DMS153 treated with DMSO at 0.1 percent for 48 hours (cell line): Measurements from ENCODE around the gene GOPC.
"Not testable (repeated sequence)": the region's sequence is repeated elsewhere in the genome, so short reads cannot be mapped to it uniquely, and the experiment has no call there.

Experiments used
- DNase-seq: peaks from one replicate; lab custom pipeline; 2025; ENCODE audit not compliant: unreplicated experiment; lab: John Stamatoyannopoulos, UW

Gene GOPC

GRCh38 chr6:117518870-117519269 is 83.4 kb downstream of the GOPC start:
- no peak for DNase-seq

DNA sequence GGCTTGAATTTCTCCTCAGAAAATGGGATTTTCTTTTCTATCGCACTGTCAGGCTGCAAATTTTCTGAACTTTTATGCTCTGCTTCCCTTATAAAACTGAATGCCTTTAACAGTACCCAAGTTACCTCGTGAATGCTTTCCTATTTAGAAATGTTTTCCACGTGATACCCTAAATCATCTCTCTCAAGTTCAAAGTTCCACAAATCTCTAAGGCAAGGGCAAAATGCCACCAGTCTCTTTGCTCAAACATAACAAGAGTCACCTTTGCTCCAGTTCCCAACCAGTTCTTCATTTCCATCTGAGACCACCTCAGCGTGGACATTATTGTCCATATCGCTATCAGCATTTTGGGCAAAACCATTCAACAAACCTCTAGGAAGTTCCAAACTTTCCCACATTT is 84.3 kb downstream of the GOPC start:
- not testable (repeated sequence) for DNase-seq

- no peak for DNase-seq
These were observed 87.0 kb downstream of the GOPC start for GRCh38 chr6:117515326-117515725.

GRCh38 chr6:117514655-117515054 is 87.7 kb downstream of the GOPC start:
- DNase-seq: no peak

DNA sequence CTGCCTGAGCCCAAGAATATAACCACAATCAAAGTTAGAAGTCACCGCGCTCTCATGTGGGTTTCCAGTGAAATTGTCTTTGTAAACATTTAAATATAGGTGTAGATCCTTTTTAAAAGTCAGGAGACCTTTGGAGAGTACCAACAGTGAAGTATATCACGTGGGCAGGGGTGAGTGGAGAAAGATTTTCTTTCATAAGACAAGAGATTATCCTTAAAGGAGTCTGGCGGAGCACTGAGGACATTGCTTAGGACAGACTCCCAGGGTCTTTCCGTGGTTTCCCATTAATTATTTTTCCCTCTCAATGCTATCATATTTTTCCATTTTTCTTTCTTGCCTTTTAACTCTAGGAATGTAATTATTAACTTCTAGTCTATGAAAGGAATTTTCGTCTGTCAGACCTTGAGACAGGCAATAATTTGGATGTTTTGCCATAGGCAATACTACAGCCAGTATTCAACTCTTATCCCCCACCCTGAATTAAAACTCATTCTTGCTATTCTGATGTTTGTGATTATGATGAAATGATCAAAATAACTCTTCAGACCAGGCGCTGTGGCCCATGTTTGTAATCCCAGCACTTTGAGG is 88.4 kb downstream of the GOPC start:
- no peak for DNase-seq

- DNase-seq: no peak
These were observed 89.2 kb downstream of the GOPC start for GRCh38 chr6:117512987-117513573.

DNA sequence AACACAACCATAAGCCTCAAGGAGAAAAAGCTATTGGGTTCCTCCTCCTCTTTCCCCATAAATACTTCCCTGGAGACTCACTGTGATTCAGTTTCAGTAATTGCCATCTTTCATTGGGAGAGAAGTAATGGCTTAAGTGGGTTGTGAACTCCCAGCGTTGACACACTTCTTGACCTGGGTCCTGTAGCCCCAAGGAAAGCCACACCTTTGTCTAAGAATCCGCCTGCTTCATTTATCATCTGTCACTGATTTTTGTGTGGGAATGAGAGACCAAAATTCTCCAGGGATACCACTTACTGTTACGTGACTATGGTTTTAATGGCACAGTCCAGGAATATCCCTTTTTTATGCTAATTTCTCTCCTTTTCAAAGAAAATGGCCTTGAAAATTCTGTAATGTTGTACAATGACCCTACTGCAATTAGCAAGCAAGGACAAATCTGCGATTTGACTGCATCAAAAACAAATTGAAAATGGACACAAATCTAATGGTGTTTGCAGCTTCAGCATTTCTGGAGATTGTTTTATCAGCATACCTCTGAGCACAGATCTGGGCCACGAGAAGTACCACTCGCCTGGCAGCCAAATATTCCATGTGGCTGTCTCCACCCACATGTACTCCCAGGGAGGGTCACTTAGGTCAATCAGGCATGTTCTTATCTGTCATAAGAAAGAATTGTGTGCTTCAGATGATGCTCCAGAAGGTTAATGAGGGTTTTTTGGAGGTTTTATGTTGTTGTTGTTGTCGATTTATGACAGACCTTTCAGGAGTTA is 90.1 kb downstream of the GOPC start:
- no peak for DNase-seq
